ENCODE data around the gene PRG2. TPM values are rescaled to one million over a fixed set of nuclear protein-coding genes. Genes with fewer than 3 reads are reported as not detected.

The PRG2 gene
- total and polyA plus RNA-seq, 9 of the 15 experiments (the other 6 are each of a cell fraction or from before 2014, with no cell fraction given), result 1.8 to 78.0 (median 26.6) TPM

GRCh38 chr11:57395905-57396623 lies 5.6 kb upstream of the PRG2 start (continued):
- TF ChIP-seq ATF7 (IDR thresholded peaks at IDR 0.05) (peak; percentile 58; the same call in 1 of the 2 replicates), PPARD (CRISPR knock-in tag; IDR thresholded peaks at IDR 0.05) (no peak), GABPA (tag; conservative IDR thresholded peaks at IDR 0.05; ENCODE audit: low read depth) (peak; percentile 44; the same call in 1 of the 2 replicates)
- TF ChIP-seq, protein P1, sequence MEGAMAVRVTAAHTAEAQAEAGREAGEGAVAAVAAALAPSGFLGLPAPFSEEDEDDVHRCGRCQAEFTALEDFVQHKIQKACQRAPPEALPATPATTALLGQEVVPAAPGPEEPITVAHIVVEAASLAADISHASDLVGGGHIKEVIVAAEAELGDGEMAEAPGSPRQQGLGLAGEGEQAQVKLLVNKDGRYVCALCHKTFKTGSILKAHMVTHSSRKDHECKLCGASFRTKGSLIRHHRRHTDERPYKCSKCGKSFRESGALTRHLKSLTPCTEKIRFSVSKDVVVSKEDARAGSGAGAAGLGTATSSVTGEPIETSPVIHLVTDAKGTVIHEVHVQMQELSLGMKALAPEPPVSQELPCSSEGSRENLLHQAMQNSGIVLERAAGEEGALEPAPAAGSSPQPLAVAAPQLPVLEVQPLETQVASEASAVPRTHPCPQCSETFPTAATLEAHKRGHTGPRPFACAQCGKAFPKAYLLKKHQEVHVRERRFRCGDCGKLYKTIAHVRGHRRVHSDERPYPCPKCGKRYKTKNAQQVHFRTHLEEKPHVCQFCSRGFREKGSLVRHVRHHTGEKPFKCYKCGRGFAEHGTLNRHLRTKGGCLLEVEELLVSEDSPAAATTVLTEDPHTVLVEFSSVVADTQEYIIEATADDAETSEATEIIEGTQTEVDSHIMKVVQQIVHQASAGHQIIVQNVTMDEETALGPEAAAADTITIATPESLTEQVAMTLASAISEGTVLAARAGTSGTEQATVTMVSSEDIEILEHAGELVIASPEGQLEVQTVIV (CRISPR knock-in tag; IDR thresholded peaks at IDR 0.05; ENCODE audit: borderline replicate concordance), result 0 out of 2 replicates have a peak, but pooled peaks have one; percentile 12

DNA sequence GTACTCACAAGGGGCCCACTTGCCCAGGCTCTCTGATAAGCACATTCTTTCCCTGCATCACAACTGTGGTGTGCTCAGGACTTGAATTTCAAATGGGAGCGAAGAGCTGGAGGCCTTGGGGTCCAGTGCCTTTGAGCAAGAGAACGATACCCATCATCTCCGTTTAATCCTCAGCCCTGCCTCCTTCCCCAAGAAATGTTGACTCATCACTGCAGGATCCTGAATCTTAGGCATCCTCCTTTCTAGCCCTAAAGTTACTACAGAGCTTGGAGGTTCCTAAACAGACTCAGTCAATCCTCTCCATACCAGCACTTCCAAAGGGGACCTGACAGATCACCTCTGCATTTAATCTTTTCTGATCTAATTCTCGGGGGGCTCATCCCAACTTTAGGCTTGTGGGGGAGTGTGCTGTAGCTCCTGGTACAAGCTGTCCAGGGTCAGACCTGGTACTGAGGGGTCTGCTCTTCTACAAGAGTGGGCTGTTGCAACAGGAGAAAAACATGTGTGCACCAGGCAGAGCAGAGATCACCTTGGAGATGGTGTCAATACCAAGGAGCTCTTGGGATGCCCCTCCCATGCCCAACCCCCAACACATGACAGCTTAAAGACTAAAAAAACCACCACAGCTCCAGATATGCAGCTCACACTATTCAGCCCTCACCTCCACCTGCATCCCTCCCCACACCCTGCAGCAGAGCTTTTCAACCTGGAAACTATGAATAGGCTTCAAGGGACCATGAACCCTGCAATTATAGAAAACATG lies 3.9 kb upstream of the PRG2 start:
- ChIA-PET CTCF (ENCODE audit: low intra/inter-chr PET ratio) (no interaction called here), POLR2A (interaction anchor here (0.6 to 3.3 kb wide), 5 partner anchors 8 to 35 kb away, joined by 3 to 15 read pairs (median 4); no protein-coding TSS in a partner anchor)
- Histone ChIP-seq H4K20me1 (replicated peaks; ENCODE audit: control insufficient read depth, insufficient read depth, low read length) (no peaks in the 10 kb centered on the region), H3K36me3 (ENCODE audit: control insufficient read depth, insufficient read depth, low read length) (no peaks in the 10 kb centered on the region), H3K27ac (ENCODE audit: extremely low read depth, low read depth, low read length) (no peak overlapping the region), H3K4me2 (ENCODE audit: insufficient read depth, low read length) (no peak overlapping the region), H2AFZ (ENCODE audit: low read depth, low read length) (no peak overlapping the region), H3K9me1 (ENCODE audit: control insufficient read depth, insufficient read depth, low read length) (no peaks in the 10 kb centered on the region), H3K9me3 (replicated peaks; ENCODE audit: control insufficient read depth, insufficient read depth, low read depth, low read length) (no peaks in the 10 kb centered on the region), H3K4me1 (replicated peaks in 1 of 2; ENCODE audit: control insufficient read depth in 2 of 2, insufficient read depth in 2 of 2, low read length in 2 of 2) (peaks cover 44 to 66% of the 10 kb centered on the region in 2 experiments), H3K27me3 (ENCODE audit: control insufficient read depth in 2 of 2, insufficient read depth in 2 of 2, low read length in 2 of 2) (no peaks in the 10 kb centered on the region), H3K9ac (ENCODE audit: insufficient read depth in 1 of 2, low read depth in 2 of 2, low read length in 2 of 2) (no peak overlapping the region), H3K79me2 (ENCODE audit: control insufficient read depth, insufficient read depth, low read length) (no peaks in the 10 kb centered on the region), H3K4me3 (no peak overlapping the region)
- peak in 1 of 4 experiments; percentile 36 for DNase-seq (ENCODE audit: extremely low read depth in 1 of 4, low spot score in 3 of 4)
- no peak for FAIRE-seq
- intact Hi-C loops (cut with micrococcal nuclease) (no loop called here), in situ Hi-C loops (cut with MboI) (no loop called here)
- 45% methylated on average over 4 of the region's 4 CpGs for WGBS (ENCODE audit: insufficient coverage, low coverage, missing lambda C conversion rate)
- BruUV-seq (replicated peaks), result no TSS peak
- no peak for ATAC-seq
- TF ChIP-seq RBFOX2 (IDR thresholded peaks at IDR 0.05; ENCODE audit: low read depth, low read length), result no peak
- TF ChIP-seq ZBED1 (IDR thresholded peaks at IDR 0.05), result no peak
- TF ChIP-seq PKNOX1 (IDR thresholded peaks at IDR 0.05), result no peak
- TF ChIP-seq ZNF217 (CRISPR knock-in tag; IDR thresholded peaks at IDR 0.05), result no peak
- TF ChIP-seq ATF3 (IDR thresholded peaks at IDR 0.05), result peak; percentile 28; the same call in 1 of the 2 replicates
- no peak for TF ChIP-seq ATF3 (CRISPR knock-in tag; conservative IDR thresholded peaks at IDR 0.05)
- TF ChIP-seq SIX5 (IDR thresholded peaks at IDR 0.05; ENCODE audit: borderline replicate concordance in 1 of 2, insufficient read depth in 1 of 2, low read depth in 1 of 2, low read length in 2 of 2), result no peak
- 0 out of 2 replicates have a peak, but pooled peaks have one; percentile 15 for TF ChIP-seq CTBP1 (IDR thresholded peaks at IDR 0.05; ENCODE audit: borderline replicate concordance)

Measured in K562 (cell line).